Body of pancreas (tissue), 4 donors: ENCODE results near the gene GPR143. TPM values are rescaled to one million over a fixed set of nuclear protein-coding genes. Genes with fewer than 3 reads are reported as not detected.

Experiments used
- ATAC-seq: fragments of 150-250 bp; one replicate; pipeline ENCODE4 v1.9.1; 2016
- DNase-seq, 4 donors: peaks; one replicate each; pipeline ENCODE4 v3.0.0-alpha.2; 2019
- H3K27ac ChIP-seq, 4 donors: fragments of 200-600 bp; sonication (generic); 1 replicate in 3 of 4; 2 replicates in 1 of 4; pipeline versions ENCODE4 v1.5.1 to v1.6.1; 2016 to 2019; ENCODE audit warnings: mild to moderate bottlenecking in 1 of 4, mixed read lengths in 1 of 4, moderate library complexity in 1 of 4
- H3K27me3 ChIP-seq, 2 donors: fragments of 200-600 bp; sonication (generic); one replicate each; pipeline ENCODE4 v1.6.0; 2016; ENCODE audit warnings: mild to moderate bottlenecking in 1 of 2
- H3K36me3 ChIP-seq, 2 donors: fragments of 200-600 bp; sonication (generic); replicated peaks in 1 of 2; 2 replicates each; pipeline ENCODE4 v1.5.1; 2016; ENCODE audit warnings: low read depth in 2 of 2; ENCODE audit not compliant: insufficient read depth in 1 of 2
- H3K4me1 ChIP-seq: fragments of 200-600 bp; sonication (generic); one replicate; pipeline ENCODE4 v1.6.0; 2016
- H3K4me3 ChIP-seq, 2 donors: fragments of 200-600 bp; sonication (generic); 1 replicate in 1 of 2; 2 replicates in 1 of 2; pipeline ENCODE4 v1.5.1; 2016 to 2019
- H3K9me3 ChIP-seq, 3 donors: fragments of 200-600 bp; sonication (generic); 1 replicate in 2 of 3; 2 replicates in 1 of 3; pipeline ENCODE4 v1.5.1; 2016
- POLR2A ChIP-seq, 3 donors: fragments of 450-650 bp; IDR thresholded peaks; one replicate each; pipeline ENCODE4 v1.6.1; 2016; ENCODE audit warnings: antibody characterized with exemption in 3 of 3, mild to moderate bottlenecking in 2 of 3
- WGBS, 2 donors: methylation state at CpG; one replicate each; pipeline ENCODE4 v1.1.5; 2017; 5-methylcytosine and 5-hydroxymethylcytosine counted together
- intact Hi-C: fragments of 100-400 bp; cut with DNase I; formaldehyde crosslinking; loops from one replicate; pipeline ENCODE4 v1.15.1; 2023
- total RNA-seq, 2 donors: library from RNA; depleted of rRNA; stranded (reverse); fragments of >200 nt; gene quantifications; one replicate each; pipeline ENCODE4 v1.1.0, GENCODE V29; 2016
- TF ChIP-seq, protein P1 (sequence below), 7 experiments: fragments of 450-650 bp in 4 of 7; fragments of 200-600 bp in 3 of 7; sonication (generic) in 3 of 7; IDR thresholded peaks; one replicate each; pipeline ENCODE4 v1.5.1; 2016 to 2019; ENCODE audit warnings: antibody characterized with exemption in 7 of 7

The GPR143 gene
- total RNA-seq, 2 donors from 2014 or later = 0.99 to 2.3 TPM

DNA sequence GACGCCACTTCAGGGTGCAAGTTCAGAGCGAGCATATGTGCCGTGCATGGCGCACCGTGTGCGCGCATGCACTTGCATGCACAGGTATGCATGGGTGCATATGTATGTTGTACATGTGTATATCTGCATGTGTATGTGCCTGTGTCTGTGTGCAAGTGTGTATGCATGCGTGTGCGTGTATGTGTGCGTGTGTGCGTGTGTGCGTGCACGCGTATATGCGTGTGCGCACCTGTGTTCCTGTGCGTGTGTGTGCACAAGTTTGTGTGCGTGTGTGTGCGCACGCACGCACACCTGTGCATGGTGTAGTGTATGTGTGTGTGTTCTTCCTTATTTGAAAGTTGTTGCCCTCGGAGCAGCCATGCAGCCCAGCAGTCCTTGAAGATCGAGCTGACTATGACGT, 76.8 kb downstream of the GPR143 start:
- Histone ChIP-seq H3K4me3 (no peak overlapping the region), H3K36me3 (no peaks in the 10 kb centered on the region), H3K27ac (no peak overlapping the region), H3K27me3 (no peaks in the 10 kb centered on the region), H3K4me1 (no peaks in the 10 kb centered on the region), H3K9me3 (no peaks in the 10 kb centered on the region)
- ATAC-seq (no peak), DNase-seq (no peak)
- WGBS, 2 donors = 90 to 99% methylated on average over 21 of the region's 24 CpGs
- intact Hi-C loops = no loop called here
- no peak for TF ChIP-seq POLR2A (IDR thresholded peaks at IDR 0.05)
- TF ChIP-seq, protein P1, sequence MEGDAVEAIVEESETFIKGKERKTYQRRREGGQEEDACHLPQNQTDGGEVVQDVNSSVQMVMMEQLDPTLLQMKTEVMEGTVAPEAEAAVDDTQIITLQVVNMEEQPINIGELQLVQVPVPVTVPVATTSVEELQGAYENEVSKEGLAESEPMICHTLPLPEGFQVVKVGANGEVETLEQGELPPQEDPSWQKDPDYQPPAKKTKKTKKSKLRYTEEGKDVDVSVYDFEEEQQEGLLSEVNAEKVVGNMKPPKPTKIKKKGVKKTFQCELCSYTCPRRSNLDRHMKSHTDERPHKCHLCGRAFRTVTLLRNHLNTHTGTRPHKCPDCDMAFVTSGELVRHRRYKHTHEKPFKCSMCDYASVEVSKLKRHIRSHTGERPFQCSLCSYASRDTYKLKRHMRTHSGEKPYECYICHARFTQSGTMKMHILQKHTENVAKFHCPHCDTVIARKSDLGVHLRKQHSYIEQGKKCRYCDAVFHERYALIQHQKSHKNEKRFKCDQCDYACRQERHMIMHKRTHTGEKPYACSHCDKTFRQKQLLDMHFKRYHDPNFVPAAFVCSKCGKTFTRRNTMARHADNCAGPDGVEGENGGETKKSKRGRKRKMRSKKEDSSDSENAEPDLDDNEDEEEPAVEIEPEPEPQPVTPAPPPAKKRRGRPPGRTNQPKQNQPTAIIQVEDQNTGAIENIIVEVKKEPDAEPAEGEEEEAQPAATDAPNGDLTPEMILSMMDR (IDR thresholded peaks at IDR 0.05) = no peak

DNA sequence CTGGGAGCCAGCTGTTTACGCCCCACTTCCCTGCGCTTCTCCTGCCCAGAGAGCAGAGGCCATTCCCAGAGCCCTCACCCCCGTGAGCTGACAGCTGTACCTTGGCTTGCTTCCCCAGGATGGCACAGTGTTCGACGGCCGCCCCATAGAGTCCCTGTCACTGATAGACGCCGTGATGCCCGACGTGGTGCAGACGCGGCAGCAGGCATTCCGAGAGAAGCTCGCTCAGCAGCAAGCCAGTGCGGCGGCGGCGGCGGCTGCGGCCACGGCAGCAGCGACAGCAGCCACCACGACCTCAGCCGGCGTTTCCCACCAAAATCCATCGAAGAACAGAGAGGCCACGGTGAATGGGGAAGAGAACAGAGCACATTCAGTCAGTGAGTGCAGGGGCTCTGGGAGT, 77.7 kb downstream of the GPR143 start:
- no peak overlapping the region for H3K4me3 ChIP-seq
- ATAC-seq (no peak), DNase-seq (no peak)
- H3K9me3 ChIP-seq = no peaks in the 10 kb centered on the region
- H3K36me3 ChIP-seq = no peaks in the 10 kb centered on the region
- intact Hi-C loops = no loop called here
- no peaks in the 10 kb centered on the region for H3K4me1 ChIP-seq
- no peak for TF ChIP-seq POLR2A (IDR thresholded peaks at IDR 0.05)
- TF ChIP-seq, protein P1 (IDR thresholded peaks at IDR 0.05) = no peak
- WGBS, 2 donors = 95 to 96% methylated on average over 12 to 20 of the region's 27 CpGs
- no peak overlapping the region for H3K27ac ChIP-seq
- no peaks in the 10 kb centered on the region for H3K27me3 ChIP-seq

DNA sequence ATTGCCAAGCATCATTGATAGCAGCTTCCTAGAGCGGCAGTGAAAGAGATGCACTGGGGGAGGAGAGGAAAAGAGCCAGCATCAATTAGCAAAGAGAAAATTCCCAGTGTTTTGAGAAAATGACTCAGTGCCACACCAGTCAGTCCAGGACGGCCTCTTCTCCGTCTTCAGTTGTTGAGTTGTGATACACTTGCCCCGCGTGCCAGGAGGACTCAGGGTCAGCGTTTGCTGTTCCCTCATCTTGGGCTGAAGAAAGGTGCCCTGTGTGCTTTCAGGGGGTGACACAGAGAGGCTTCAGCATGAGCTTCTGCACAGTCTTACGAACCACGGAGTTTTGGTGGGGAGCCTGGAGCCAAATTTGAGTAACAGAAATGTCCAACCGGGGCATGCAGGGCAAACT, 82.3 kb downstream of the GPR143 start:
- no peaks in the 10 kb centered on the region for H3K9me3 ChIP-seq
- TF ChIP-seq, protein P1 (IDR thresholded peaks at IDR 0.05) = no peak
- TF ChIP-seq POLR2A (IDR thresholded peaks at IDR 0.05) = no peak
- no peak overlapping the region for H3K27ac ChIP-seq
- H3K4me3 ChIP-seq = no peak overlapping the region
- intact Hi-C loops = no loop called here
- no peaks in the 10 kb centered on the region for H3K36me3 ChIP-seq
- ATAC-seq = no peak
- WGBS, 2 donors = 87% methylated on average over 5 to 9 of the region's 9 CpGs
- H3K27me3 ChIP-seq = no peaks in the 10 kb centered on the region
- H3K4me1 ChIP-seq = no peaks in the 10 kb centered on the region
- DNase-seq = no peak

DNA sequence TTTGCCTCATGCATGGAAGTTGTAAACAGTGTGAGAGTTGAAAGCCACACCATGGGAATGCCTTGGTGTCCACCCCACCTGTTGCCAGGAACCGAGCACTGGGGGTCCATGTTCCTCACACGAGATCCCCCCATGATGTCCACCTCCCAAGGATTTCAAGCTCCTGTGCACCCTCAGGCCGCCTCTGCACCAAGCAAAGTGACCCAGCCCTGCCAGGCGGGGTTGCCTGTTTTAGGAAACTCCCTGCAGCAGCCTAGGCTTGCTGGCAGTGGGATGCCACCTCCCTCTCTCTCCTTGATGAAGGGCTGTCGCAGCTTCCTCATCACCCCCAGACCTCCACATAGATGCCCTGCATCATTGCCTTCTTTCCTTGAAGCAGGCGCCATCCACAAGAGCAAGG, 82.8 kb downstream of the GPR143 start:
- no peaks in the 10 kb centered on the region for H3K36me3 ChIP-seq
- 80 to 87% methylated on average over 3 to 6 of the region's 6 CpGs for WGBS, 2 donors
- no peaks in the 10 kb centered on the region for H3K4me1 ChIP-seq
- no peak overlapping the region for H3K27ac ChIP-seq
- ATAC-seq (no peak), DNase-seq (no peak)
- H3K27me3 ChIP-seq = no peaks in the 10 kb centered on the region
- no peak for TF ChIP-seq POLR2A (IDR thresholded peaks at IDR 0.05)
- TF ChIP-seq, protein P1 (IDR thresholded peaks at IDR 0.05) = no peak
- no peaks in the 10 kb centered on the region for H3K9me3 ChIP-seq
- intact Hi-C loops = no loop called here
- no peak overlapping the region for H3K4me3 ChIP-seq

DNA sequence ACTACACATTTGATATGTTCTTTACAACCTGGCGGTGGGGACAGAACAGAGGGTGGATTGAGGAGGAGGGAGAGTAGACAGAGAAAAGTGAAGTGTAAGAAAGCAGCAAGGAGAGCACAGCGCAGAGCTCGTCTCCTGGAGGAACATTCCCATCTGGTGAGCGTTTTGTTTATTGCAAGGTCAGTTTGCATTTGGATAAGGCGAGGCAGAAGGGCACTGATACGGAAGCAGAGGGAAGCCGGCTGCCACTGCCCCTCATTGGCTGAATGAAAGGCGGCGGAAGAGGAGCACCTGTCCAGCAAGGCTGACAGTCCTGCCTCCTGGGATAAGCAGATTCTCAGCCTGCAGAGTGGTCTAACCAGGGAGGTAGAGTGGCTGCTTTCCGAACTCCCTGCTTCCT, 83.2 kb downstream of the GPR143 start:
- TF ChIP-seq, protein P1 (IDR thresholded peaks at IDR 0.05) = peak in 4 of 7 experiments; percentile 29 to 51 (median 46)
- no peak for TF ChIP-seq POLR2A (IDR thresholded peaks at IDR 0.05)
- H3K4me3 ChIP-seq = no peak overlapping the region
- intact Hi-C loops = no loop called here

More for the DNA sequence above, 83.2 kb downstream of the GPR143 start:
- Histone ChIP-seq H3K36me3 (no peaks in the 10 kb centered on the region), H3K27ac (no peak overlapping the region), H3K27me3 (no peaks in the 10 kb centered on the region), H3K4me1 (no peaks in the 10 kb centered on the region), H3K9me3 (no peaks in the 10 kb centered on the region)
- peak in 3 of 4 donors; percentile 13 to 20 (median 13) for DNase-seq
- WGBS, 2 donors = 21 to 34% methylated on average over 4 to 9 of the region's 10 CpGs
- no peak for ATAC-seq
